Esophagus squamous epithelium (tissue), 4 donors: ENCODE data around the gene CRYAA.

ENCODE experiments used
- CTCF ChIP-seq, 6 experiments: fragments of 450-650 bp in 4 of 6; fragments of 200-600 bp in 2 of 6; sonication (generic) in 2 of 6; IDR thresholded peaks; one replicate each; pipeline ENCODE4 v1.5.1; 2016 to 2019; ENCODE audit warnings: antibody characterized with exemption in 6 of 6, mild to moderate bottlenecking in 4 of 6, moderate library complexity in 4 of 6
- POLR2A ChIP-seq, 4 donors: fragments of 450-650 bp; IDR thresholded peaks; one replicate each; pipeline ENCODE4 v1.6.1; 2017; ENCODE audit warnings: antibody characterized with exemption in 4 of 4, mild to moderate bottlenecking in 4 of 4, moderate library complexity in 3 of 4

- no peak for TF ChIP-seq CTCF (IDR thresholded peaks at IDR 0.05)
- TF ChIP-seq POLR2A (IDR thresholded peaks at IDR 0.05), result no peak
Measured at GRCh38 chr21:43195121-43196021, 26.6 kb downstream of the CRYAA start.
